Suppressor macrophage treated with lipopolysaccharide for 1 hour (primary cell): ENCODE data around the gene BMF.

ENCODE experiments used
- DNase-seq, 3 donors: peaks; one replicate each; pipeline ENCODE4 v3.0.0-alpha.2; 2020 to 2022

The BMF gene

GRCh38 chr15:40045572-40046217, 63.0 kb downstream of the BMF start:
- no peak for DNase-seq

- peak; percentile 95 to 96 (median 96) for DNase-seq
These were observed 63.7 kb downstream of the BMF start for GRCh38 chr15:40044717-40045571.

- no peak for DNase-seq
These were observed 64.6 kb downstream of the BMF start for GRCh38 chr15:40043927-40044716.

- no peak for DNase-seq
These were observed 65.8 kb downstream of the BMF start for GRCh38 chr15:40042791-40043320.

GRCh38 chr15:40040770-40041169, 67.9 kb downstream of the BMF start:
- DNase-seq: no peak

GRCh38 chr15:40040293-40040635, 68.4 kb downstream of the BMF start:
- DNase-seq: no peak

- DNase-seq: peak; percentile 95 to 97 (median 95)
These were observed 69.8 kb downstream of the BMF start, which contains the start of gene SRP14 for GRCh38 chr15:40038638-40039543. TSS of gene SRP14 (minus strand) at chr15:40039181. CDS start at chr15:40039116, 65 bp downstream.

- peak; percentile 25 to 57 (median 42) for DNase-seq
These were observed 70.4 kb downstream of the BMF start for GRCh38 chr15:40038275-40038637.
